ENCODE data around the gene LHCGR. TPM values are rescaled to one million over a fixed set of nuclear protein-coding genes. Genes with fewer than 3 reads are reported as not detected.

The LHCGR gene
- total RNA-seq = not detected

GRCh38 chr2:48755473-48755872 lies at the start of gene LHCGR:
LHCGR (minus strand) TSS chr2:48755724; CDS start chr2:48755671, 53 bp downstream.
- no peaks in the 10 kb centered on the region for H3K9me3 Mint-ChIP-seq
- no peak within 1 kb of the TSS for H3K4me3 Mint-ChIP-seq
- peaks cover 5% of the 10 kb centered on the region for H3K4me1 Mint-ChIP-seq
- H3K36me3 Mint-ChIP-seq = no peaks in the 10 kb centered on the region
- no peak for DNase-seq
- H3K27ac Mint-ChIP-seq = no peak within 1 kb of the TSS
- ATAC-seq (ENCODE audit: low read depth) = no peak
- POLR2A ChIA-PET = no interaction called here
- H3K27me3 Mint-ChIP-seq = peaks cover 36% of the 10 kb centered on the region

DNA sequence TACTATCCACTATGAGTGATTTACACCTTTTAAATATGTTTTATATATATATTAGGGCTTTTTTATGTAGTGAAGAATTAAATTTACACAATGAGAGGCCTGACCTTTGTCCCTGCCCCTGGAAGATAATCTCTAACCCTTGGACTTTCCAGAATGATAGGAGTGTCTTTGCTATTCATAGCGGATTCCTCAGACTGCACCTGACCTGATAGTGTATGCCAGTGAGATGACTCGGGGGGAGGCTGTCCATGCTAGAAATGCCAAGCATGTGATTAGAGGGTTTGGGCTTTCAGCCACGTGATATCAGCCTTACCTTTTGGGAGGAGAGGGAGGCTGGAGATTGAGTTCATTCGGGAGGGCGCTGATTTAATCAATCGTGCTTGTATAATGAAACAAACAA lies 44.1 kb upstream of the LHCGR start:
- POLR2A ChIA-PET = no interaction called here
- H3K4me3 Mint-ChIP-seq = no peak overlapping the region
- no peaks in the 10 kb centered on the region for H3K9me3 Mint-ChIP-seq
- no peak overlapping the region for H3K27ac Mint-ChIP-seq
- DNase-seq = no peak
- peaks cover 2% of the 10 kb centered on the region for H3K27me3 Mint-ChIP-seq
- H3K36me3 Mint-ChIP-seq = no peaks in the 10 kb centered on the region
- ATAC-seq (ENCODE audit: low read depth) = no peak
- H3K4me1 Mint-ChIP-seq = no peaks in the 10 kb centered on the region

DNA sequence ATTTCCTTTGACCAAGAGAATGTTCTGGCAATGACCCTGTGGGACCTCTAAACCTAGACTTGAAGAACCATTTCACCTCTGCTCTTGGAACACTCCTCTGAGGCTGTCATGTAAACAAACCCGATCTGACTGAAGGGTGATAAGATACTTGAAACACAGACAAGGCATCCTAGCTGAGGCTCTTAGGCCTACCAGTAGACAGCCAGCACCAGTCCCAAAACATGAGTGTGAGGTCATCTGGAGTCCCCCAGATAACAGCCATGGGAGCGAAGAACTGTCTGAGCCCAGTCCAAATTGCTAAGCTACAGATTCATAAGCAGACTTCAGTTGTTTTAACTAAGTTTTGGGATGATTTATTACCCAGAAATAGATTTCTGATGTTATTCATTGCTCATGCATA lies 39.5 kb upstream of the LHCGR start:
- ATAC-seq (ENCODE audit: low read depth) = no peak
- POLR2A ChIA-PET = no interaction called here

DNA sequence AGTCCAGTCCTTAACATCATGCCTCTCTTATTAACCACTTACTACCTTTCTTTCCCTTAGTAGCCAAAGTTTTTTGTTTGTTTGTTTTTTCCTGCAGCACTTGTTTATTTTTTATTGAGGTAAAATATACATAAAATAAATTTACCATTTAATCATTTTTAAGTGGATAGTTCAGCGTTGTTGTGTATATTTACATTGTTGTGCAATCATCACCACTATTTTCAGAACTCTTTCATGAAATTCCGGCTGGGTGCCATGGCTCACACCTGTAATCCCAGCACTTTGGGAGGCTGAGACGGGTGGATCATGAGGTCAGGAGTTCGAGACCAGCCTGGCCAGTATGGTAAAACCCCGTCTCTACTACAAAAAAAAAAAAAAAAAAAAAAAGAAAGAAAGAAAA lies 38.1 kb upstream of the LHCGR start:
- ATAC-seq (ENCODE audit: low read depth) (no peak), DNase-seq (no peak)
- POLR2A ChIA-PET = interaction anchor here (0.6 kb wide), 1 partner anchor 493 kb away, joined by 4 read pairs; no protein-coding TSS in a partner anchor
- Mint-ChIP-seq H3K27ac (no peak overlapping the region), H3K4me1 (no peaks in the 10 kb centered on the region), H3K36me3 (no peaks in the 10 kb centered on the region), H3K27me3 (no peaks in the 10 kb centered on the region), H3K9me3 (peaks cover 1% of the 10 kb centered on the region), H3K4me3 (no peak overlapping the region)

More for the DNA sequence above, 39.5 kb upstream of the LHCGR start:
- Mint-ChIP-seq H3K9me3 (peaks cover 1% of the 10 kb centered on the region), H3K27me3 (peaks cover 2% of the 10 kb centered on the region), H3K27ac (no peak overlapping the region), H3K4me1 (no peaks in the 10 kb centered on the region), H3K4me3 (no peak overlapping the region), H3K36me3 (no peaks in the 10 kb centered on the region)
- no peak for DNase-seq

- H3K27ac Mint-ChIP-seq = no peak overlapping the region
These were observed 36.5 kb upstream of the LHCGR start for GRCh38 chr2:48792030-48792429.

DNA sequence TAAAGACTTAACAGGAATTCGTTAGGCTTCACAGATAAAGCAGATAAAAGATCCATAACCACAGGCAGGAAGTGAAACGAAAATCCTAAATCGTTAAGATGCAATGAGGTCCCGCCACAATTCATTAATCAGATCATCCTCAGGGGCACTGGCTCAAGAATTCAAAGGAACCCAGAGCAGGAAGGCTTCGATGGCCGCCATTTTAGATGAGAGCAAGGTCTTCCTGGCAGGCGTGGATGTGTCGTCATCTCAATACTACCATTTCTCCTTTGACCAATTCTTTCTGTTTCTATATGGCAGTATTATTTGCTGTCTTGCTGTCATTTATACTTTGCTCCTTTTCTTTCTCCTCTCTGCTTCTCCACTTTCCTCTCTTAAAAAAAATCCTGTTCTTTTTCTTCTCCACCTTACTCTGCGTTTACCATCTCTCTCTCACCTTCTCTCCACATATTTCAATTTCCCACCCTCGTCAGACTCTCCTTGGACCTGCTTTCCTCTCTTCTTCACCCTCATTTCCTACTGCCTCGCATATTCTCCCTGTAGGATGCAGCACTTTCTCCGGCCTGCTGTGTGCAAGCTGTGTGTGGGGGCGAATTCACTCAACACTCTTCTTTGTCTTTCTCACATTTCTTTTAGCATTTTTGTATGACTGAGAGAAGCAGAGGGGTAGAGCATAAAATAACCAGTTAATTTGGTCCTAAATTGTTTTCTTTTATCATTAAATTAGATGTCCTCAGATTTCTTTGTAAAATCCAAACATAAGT lies 35.1 kb upstream of the LHCGR start:
- H3K4me1 Mint-ChIP-seq = no peaks in the 10 kb centered on the region
- no peak overlapping the region for H3K27ac Mint-ChIP-seq
- no peak for DNase-seq
- ATAC-seq (ENCODE audit: low read depth) = no peak
- no peaks in the 10 kb centered on the region for H3K27me3 Mint-ChIP-seq
- no peak overlapping the region for H3K4me3 Mint-ChIP-seq
- POLR2A ChIA-PET = no interaction called here
- no peaks in the 10 kb centered on the region for H3K36me3 Mint-ChIP-seq
- H3K9me3 Mint-ChIP-seq = peaks cover 1% of the 10 kb centered on the region

More at GRCh38 chr2:48792030-48792429, 36.5 kb upstream of the LHCGR start:
- DNase-seq = no peak
- no peak overlapping the region for H3K4me3 Mint-ChIP-seq
- POLR2A ChIA-PET = no interaction called here
- peaks cover 1% of the 10 kb centered on the region for H3K9me3 Mint-ChIP-seq
- H3K4me1 Mint-ChIP-seq = no peaks in the 10 kb centered on the region
- ATAC-seq (ENCODE audit: low read depth) = no peak
- no peaks in the 10 kb centered on the region for H3K27me3 Mint-ChIP-seq
- no peaks in the 10 kb centered on the region for H3K36me3 Mint-ChIP-seq

DNA sequence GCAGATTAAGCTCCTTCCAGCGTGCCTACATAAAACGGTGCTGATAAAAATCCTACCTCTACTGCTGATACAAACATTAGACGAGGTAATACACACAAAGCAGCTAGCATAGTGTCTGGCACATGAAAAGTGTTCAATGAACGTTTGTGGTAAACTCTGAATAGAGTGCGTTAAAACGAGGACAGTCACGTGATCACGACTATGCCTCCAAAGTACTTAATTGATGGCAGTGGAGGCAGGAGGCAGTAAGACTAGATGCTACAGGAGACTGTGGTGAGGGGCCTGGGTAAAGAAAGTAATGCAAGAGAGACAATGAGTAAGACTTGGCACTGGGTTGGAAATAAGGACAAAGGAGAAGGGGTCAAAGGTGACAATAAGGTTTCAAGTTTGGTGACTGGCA lies 32.1 kb upstream of the LHCGR start:
- no peak overlapping the region for H3K27ac Mint-ChIP-seq
- ATAC-seq (ENCODE audit: low read depth) (no peak), DNase-seq (no peak)
- H3K4me1 Mint-ChIP-seq = no peaks in the 10 kb centered on the region
- POLR2A ChIA-PET = no interaction called here
- H3K4me3 Mint-ChIP-seq = no peak overlapping the region
- H3K9me3 Mint-ChIP-seq = no peaks in the 10 kb centered on the region
- H3K36me3 Mint-ChIP-seq = no peaks in the 10 kb centered on the region
- no peaks in the 10 kb centered on the region for H3K27me3 Mint-ChIP-seq

DNA sequence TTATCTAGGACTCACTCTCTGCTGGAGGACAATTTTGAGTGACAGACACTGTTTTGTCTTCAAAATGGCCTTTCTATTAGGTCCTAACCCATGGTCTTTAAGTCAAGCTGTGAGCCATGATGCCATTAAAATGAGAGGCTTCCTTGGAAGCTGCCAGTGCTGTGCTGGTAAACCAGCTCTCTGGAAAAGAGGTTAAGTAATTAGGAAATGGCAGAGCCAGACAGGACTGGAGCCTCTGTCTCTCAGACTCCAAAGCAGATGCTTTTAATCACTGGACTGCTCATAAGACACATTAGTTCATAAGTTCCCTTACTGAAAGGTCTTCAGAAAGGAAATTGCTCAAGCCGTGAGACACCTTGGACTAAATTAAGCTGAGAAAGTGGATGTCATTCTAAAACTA lies 25.8 kb upstream of the LHCGR start:
- Mint-ChIP-seq H3K36me3 (no peaks in the 10 kb centered on the region), H3K4me3 (no peak overlapping the region), H3K27ac (no peak overlapping the region), H3K4me1 (no peaks in the 10 kb centered on the region), H3K9me3 (no peaks in the 10 kb centered on the region), H3K27me3 (no peaks in the 10 kb centered on the region)
- DNase-seq (no peak), ATAC-seq (ENCODE audit: low read depth) (no peak)
- POLR2A ChIA-PET = no interaction called here

GRCh38 chr2:48779019-48779716 lies 23.6 kb upstream of the LHCGR start:
- no peak overlapping the region for H3K4me3 Mint-ChIP-seq
- ATAC-seq (ENCODE audit: low read depth) (no peak), DNase-seq (no peak)
- no peaks in the 10 kb centered on the region for H3K36me3 Mint-ChIP-seq
- no peaks in the 10 kb centered on the region for H3K27me3 Mint-ChIP-seq
- H3K27ac Mint-ChIP-seq = no peak overlapping the region
- POLR2A ChIA-PET = no interaction called here
- no peaks in the 10 kb centered on the region for H3K9me3 Mint-ChIP-seq
- H3K4me1 Mint-ChIP-seq = no peaks in the 10 kb centered on the region

DNA sequence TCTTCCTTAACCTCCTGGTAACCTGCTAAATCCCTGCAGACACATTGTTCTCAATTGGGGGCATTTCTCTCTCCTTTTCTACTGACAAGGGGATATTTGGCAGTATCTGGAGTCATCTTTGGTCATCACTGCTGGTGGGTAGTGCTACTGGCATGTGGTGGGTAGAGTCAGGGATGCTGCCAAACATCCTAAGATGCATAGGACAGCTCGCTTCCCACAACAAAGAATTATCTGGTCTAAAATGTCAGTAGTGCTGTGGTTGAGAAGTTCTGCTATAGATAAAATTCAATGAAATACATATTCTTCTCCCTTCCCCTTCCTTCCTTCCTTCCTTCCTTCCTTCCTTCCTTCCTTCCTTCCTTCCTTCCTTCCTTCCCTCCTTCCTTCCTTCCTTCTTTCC lies 18.7 kb upstream of the LHCGR start:
- H3K4me3 Mint-ChIP-seq = no peak overlapping the region
- H3K27me3 Mint-ChIP-seq = no peaks in the 10 kb centered on the region
- DNase-seq = no peak
- no peaks in the 10 kb centered on the region for H3K9me3 Mint-ChIP-seq
- no peak for ATAC-seq (ENCODE audit: low read depth)
- no peaks in the 10 kb centered on the region for H3K36me3 Mint-ChIP-seq
- H3K27ac Mint-ChIP-seq = no peak overlapping the region
- POLR2A ChIA-PET = no interaction called here
- H3K4me1 Mint-ChIP-seq = no peaks in the 10 kb centered on the region

DNA sequence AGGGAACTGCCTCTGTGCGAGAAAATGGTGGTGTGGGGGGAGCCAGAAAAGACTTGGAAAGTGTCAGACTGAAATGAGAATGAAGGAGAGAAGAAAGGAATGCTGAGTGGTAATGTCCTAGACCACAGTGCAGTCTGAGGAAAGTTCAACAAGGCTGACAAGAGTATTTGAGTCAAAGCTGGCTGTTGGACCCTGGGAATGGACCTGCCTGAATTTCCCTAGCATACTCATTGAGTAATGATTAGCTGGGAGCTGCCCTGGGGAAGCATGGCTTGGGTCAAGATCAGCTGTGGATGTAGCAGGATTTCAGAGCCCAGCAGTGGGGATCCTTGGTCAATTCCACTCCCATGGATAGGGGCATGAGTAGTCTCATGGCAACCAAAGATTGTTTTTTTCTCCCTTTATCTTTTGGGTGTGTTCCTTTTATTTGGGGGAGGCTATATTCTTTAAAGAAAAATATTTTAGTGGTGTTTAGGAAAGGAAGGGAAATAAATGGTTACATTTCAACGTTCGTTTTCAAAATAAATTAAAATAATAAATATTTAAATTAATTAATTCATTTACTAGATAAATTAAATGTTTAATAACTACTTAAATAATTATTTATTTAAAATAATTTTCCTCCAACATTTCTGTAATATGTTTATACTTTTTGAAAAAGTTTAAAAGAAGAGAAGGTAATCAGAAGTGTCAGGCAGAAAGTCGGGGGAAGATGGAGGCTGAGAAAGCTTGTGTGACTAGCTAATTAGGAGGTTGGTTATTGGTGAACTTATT lies 15.9 kb upstream of the LHCGR start:
- no peak for DNase-seq

GRCh38 chr2:48770181-48770580 lies 14.7 kb upstream of the LHCGR start:
- Mint-ChIP-seq H3K27me3 (no peaks in the 10 kb centered on the region), H3K36me3 (no peaks in the 10 kb centered on the region), H3K27ac (no peak overlapping the region), H3K9me3 (no peaks in the 10 kb centered on the region), H3K4me3 (no peak overlapping the region), H3K4me1 (no peaks in the 10 kb centered on the region)
- POLR2A ChIA-PET = no interaction called here
- DNase-seq (no peak), ATAC-seq (ENCODE audit: low read depth) (no peak)

More for the DNA sequence above, 15.9 kb upstream of the LHCGR start:
- Mint-ChIP-seq H3K27ac (no peak overlapping the region), H3K4me3 (no peak overlapping the region), H3K27me3 (no peaks in the 10 kb centered on the region), H3K9me3 (no peaks in the 10 kb centered on the region), H3K4me1 (no peaks in the 10 kb centered on the region), H3K36me3 (no peaks in the 10 kb centered on the region)
- ATAC-seq (ENCODE audit: low read depth) = no peak
- POLR2A ChIA-PET = no interaction called here

DNA sequence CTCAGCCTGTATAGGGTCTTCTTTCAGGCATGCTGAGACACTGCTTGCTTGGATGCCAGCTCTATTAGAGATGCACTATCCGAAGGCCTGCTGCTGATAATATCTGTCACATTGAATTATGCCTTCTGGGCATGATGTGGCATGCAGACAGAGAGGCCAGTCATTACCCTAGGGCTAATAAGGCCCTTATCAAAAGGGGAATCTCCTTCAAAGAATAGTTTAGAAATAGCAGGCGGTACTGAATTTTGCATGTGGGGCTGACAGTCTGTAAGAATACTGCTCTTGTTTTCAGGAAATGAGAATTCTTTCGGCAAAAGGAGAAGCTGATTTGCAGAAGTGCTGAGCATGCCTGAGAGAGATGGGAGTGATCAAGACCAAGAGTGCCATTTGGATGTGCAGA lies 13.1 kb upstream of the LHCGR start:
- H3K9me3 Mint-ChIP-seq = no peaks in the 10 kb centered on the region
- POLR2A ChIA-PET = no interaction called here
- no peak for DNase-seq
- no peaks in the 10 kb centered on the region for H3K36me3 Mint-ChIP-seq
- no peaks in the 10 kb centered on the region for H3K27me3 Mint-ChIP-seq
- H3K27ac Mint-ChIP-seq = no peak overlapping the region
- no peaks in the 10 kb centered on the region for H3K4me1 Mint-ChIP-seq
- no peak for ATAC-seq (ENCODE audit: low read depth)
- H3K4me3 Mint-ChIP-seq = no peak overlapping the region

GRCh38 chr2:48767330-48767729 lies 11.8 kb upstream of the LHCGR start:
- Mint-ChIP-seq H3K27ac (no peak overlapping the region), H3K9me3 (peaks cover 4% of the 10 kb centered on the region), H3K27me3 (no peaks in the 10 kb centered on the region), H3K4me1 (no peaks in the 10 kb centered on the region), H3K4me3 (no peak overlapping the region), H3K36me3 (no peaks in the 10 kb centered on the region)
- no peak for ATAC-seq (ENCODE audit: low read depth)
- DNase-seq = no peak
- POLR2A ChIA-PET = no interaction called here

Data from activated naive CD8-positive, alpha-beta T cell treated with anti-CD3 and anti-CD28 coated beads, Interleukin-2, amount 10 ng/mL, durations not matched to agents 7 days and 5 days (primary cell).